SK-N-MC (cell line): ENCODE measurements around the gene USP10.
A peak's percentile ranks its signal among the peaks of the same experiment; 100 is the strongest.
"Not testable (repeated sequence)": the region's sequence is repeated elsewhere in the genome, so short reads cannot be mapped to it uniquely, and the experiment has no call there.

Experiments used
- DNase-seq: peaks from one replicate; pipeline ENCODE4 v3.0.0-alpha.2; 2011; ENCODE audit warnings: low read depth, low spot score
- H3K27ac ChIP-seq: fragments of 200-600 bp; sonication (generic); 2 replicates; pipeline ENCODE4 v1.5.1; 2016; ENCODE audit warnings: mixed run types
- H3K36me3 ChIP-seq: fragments of 200-600 bp; sonication (generic); 2 replicates; pipeline ENCODE4 v1.6.1; 2017; ENCODE audit warnings: antibody characterized with exemption, low read length, mixed read lengths; ENCODE audit not compliant: insufficient read depth
- H3K4me3 ChIP-seq: fragments of 200-600 bp; sonication (generic); 2 replicates; pipeline ENCODE4 v1.5.1; 2016
- H3K9ac ChIP-seq: fragments of 200-600 bp; sonication (generic); 2 replicates; pipeline ENCODE4 v1.8.0; 2017; ENCODE audit warnings: mixed run types, mixed read lengths; ENCODE audit not compliant: insufficient read length
- H3K9me3 ChIP-seq: fragments of 200-600 bp; sonication (generic); 2 replicates; pipeline ENCODE4 v1.6.1; 2017; ENCODE audit warnings: low read depth, mild to moderate bottlenecking, antibody characterized with exemption, low read length, moderate library complexity, mixed read lengths
- EZH2 ChIP-seq: fragments of 200-600 bp; sonication (generic); IDR thresholded peaks from one replicate; pipeline ENCODE4 v1.6.1; 2017; ENCODE audit warnings: antibody characterized with exemption
- FOXP2 ChIP-seq: optimal IDR thresholded peaks from 2 replicates; pipeline ENCODE3; 2011; ENCODE audit warnings: mild to moderate bottlenecking, moderate library complexity; ENCODE audit not compliant: insufficient read depth; ENCODE audit errors: extremely low read length, control extremely low read depth
- POLR2AphosphoS5 ChIP-seq: IDR thresholded peaks from 2 replicates; pipeline ENCODE4 v1.6.1; 2012; ENCODE audit warnings: mild to moderate bottlenecking, low read depth, low read length, borderline replicate concordance

Gene USP10

DNA sequence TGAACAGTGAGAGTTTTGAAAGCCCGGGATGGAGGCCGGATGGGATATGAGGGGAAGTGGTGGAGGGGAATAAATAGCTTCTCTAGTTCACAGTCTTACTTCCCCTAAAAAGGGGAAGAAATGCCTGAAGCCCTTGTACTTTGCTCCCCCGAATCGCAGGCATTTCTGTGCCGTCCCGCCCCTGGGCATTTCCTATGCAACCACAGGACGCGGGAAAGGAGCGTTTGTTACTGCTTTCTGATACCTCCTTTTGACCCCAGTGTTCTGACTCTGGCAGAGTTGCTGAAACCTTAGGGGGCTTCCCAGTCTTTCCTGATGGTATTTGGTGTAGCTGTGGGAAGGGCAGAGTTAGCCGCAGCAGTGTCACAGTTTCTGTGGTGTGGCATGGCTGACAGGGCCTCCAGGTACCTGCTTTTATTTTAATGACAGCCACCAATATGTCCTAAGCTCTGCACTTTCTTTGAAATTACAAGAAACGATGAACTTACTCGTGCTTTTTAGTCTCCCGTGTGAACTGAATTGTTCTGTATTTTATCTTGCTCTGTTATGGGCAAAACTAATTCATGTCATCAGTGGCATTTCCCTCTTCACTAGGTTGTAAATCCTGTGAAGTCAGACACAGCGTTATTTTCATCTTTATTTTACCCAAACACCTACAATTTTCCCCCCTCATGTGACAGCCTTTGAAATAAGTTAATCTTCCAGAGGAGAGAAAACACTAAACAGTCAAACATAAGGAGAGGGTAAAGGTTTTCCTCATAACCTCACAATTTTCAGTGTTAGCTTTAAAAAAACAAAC lies 27.1 kb downstream of the USP10 start:
- Histone ChIP-seq H3K27ac (peak overlapping the region; percentile 46; the same call in 1 of the 2 replicates), H3K4me3 (peak overlapping the region; percentile 68), H3K9me3 (no peaks in the 10 kb centered on the region), H3K9ac (no peak overlapping the region), H3K36me3 (no peaks in the 10 kb centered on the region; the same call in 1 of the 2 replicates)
- no peak for DNase-seq
- no peak for TF ChIP-seq EZH2
- TF ChIP-seq POLR2AphosphoS5: no peak
- TF ChIP-seq FOXP2: no peak

DNA sequence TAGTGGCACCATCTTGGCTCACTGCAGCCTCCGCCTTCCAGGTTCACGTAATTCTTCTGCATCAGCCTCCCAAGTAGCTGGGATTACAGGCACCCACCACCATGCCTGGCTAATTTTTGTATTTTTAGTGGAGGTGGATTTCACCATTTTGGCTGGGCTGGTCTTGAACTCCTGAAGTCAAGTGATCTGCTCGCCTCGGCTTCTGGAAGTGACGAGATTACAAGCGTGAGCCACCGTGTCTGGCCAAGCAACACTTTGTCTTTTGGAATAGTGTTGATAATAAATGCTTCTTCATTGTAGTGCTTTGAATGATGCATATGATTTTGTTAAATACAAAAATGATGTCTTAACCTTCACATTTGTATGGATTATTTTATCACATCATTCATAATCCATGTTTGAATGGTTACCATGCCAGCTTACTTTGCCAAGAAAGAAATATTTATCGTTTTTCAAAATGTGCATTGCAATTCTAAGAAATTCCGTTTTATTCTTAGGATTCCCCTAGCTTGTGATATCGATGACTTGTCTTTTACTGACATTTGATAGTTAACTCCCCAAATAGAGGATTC lies 29.1 kb downstream of the USP10 start:
- no peak overlapping the region for H3K27ac ChIP-seq
- DNase-seq: no peak
- H3K36me3 ChIP-seq: 0 out of 2 replicates have a peak, but pooled peaks cover 4% of the 10 kb centered on the region
- no peak overlapping the region for H3K9ac ChIP-seq
- no peaks in the 10 kb centered on the region for H3K9me3 ChIP-seq
- no peak overlapping the region; the same call in 1 of the 2 replicates for H3K4me3 ChIP-seq
- TF ChIP-seq POLR2AphosphoS5 (no peak), EZH2 (no peak), FOXP2 (no peak)

DNA sequence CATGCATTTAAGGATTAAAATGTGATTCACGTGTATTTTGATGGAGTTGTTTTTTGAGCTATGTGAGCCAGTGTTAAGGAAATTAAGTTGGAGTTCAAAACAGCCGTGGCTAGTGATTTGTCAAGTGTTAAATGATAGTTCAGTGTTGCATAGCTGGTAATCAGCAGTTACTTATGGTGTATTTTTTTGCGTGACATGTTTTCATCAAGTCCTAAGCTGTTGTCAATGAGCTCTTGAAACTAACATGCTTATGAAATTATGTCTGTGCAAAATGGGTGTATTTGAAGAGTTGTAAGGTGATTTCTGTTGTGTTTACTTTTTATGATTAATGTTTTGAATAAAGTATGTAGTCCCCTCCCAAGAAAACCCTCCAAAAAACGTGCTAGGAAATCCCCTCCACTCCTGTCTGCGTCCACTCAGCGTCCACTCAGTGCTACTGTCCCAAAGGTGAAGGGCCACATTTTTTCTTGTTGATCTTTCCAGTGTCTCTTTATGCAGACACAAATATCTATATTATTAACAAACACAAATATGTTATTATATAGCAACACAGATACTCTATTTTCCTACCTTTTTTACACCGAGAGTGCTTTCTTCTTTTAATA lies 30.0 kb downstream of the USP10 start:
- Histone ChIP-seq H3K9ac (peak overlapping the region; percentile 62), H3K27ac (peak overlapping the region; percentile 92), H3K9me3 (no peaks in the 10 kb centered on the region), H3K4me3 (peak overlapping the region; percentile 60), H3K36me3 (0 out of 2 replicates have a peak, but pooled peaks cover 4% of the 10 kb centered on the region)
- no peak for DNase-seq
- TF ChIP-seq POLR2AphosphoS5 (no peak), EZH2 (no peak), FOXP2 (no peak)

DNA sequence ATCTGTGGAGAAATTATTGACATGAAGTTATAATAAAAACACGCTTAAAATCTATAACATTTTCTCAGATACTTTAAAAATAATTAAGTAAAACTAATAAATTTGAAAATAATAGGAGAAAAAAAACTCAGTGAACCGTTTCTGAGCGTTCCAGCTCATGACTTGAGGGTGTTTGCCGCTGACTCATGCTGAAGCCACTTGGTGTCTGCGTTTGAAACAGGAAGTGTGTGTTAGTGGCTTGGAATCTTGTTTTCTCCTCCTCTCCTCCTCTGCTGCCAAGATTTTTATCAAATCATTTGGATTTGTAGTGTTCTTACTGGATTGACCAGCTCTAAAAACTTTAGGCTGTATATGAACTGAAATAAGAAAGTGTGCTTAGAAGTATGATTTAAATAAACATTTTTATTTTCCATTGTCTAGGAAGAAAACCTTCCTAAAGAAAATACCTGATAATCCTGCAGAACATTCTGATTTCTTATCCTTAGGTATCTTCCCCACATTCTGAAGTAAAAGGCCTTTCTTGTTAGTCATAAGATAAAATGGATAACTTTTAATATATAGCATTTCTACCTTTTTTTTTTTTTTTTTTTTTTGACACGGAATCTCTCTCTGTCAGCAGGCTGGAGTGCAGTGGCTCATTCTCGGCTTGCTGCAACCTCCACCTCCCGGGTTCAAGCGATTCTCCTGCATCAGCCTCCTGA lies 30.8 kb downstream of the USP10 start:
- Histone ChIP-seq H3K27ac (peak overlapping the region; percentile 92), H3K4me3 (peak overlapping the region; percentile 60)
- no peak for DNase-seq

DNA sequence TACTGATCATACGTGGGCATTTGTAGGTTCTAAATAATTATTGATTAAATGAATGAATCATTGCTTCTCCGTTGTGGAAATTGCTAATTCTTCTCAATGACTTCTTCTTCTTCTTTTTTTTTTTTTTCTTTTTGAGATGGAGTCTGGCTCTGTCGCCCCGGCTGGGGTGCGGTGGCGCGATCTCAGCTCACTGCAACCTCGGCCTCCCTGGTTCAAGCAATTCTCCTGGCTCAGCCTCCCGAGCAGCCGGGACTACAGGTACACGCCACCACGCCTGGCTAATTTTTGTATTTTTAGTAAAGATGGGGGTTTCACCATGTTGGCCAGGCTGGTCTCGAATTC lies 32.5 kb downstream of the USP10 start:
- not testable (repeated sequence) for H3K9ac ChIP-seq, H3K4me3 ChIP-seq, H3K36me3 ChIP-seq, H3K9me3 ChIP-seq, DNase-seq
- peak overlapping the region; percentile 85 for H3K27ac ChIP-seq

More for the DNA sequence above, 30.8 kb downstream of the USP10 start:
- TF ChIP-seq EZH2 (no peak), FOXP2 (no peak), POLR2AphosphoS5 (no peak)
- H3K9ac ChIP-seq: peak overlapping the region; percentile 62
- H3K9me3 ChIP-seq: no peaks in the 10 kb centered on the region
- H3K36me3 ChIP-seq: 0 out of 2 replicates have a peak, but pooled peaks cover 4% of the 10 kb centered on the region

DNA sequence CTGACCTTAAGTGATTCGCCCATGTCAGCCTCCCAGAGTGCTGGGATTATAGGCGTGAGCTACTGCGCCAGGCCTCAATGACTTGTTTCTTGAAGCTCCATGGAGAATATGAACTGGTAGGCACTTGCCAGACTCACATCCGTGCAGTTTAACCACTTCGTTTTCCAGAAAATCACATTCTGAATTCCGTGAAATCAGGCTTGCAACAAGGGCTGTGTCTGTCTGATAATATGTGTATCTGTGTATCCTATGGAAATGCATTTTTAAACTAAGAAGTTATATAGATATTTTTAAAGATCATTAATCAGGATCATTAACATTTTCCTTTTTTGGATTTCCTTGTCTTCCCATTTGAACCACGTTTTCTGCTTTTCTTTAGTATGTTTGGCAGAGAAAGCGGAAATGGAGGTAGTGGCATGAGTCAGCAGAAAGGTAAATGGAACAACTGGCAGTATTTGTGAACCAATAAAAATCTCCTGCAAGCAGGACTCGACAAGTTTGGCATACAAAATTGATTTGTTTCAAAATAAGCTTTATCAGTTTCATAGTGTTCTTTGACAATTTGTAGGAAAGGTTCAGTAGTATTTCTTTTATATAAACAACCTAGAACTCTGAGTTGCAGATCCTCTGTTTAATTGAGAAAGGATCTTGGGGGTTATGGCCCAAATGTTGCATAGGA lies 33.0 kb downstream of the USP10 start:
- 0 out of 2 replicates have a peak, but pooled peaks cover 4% of the 10 kb centered on the region for H3K36me3 ChIP-seq
- peak overlapping the region; percentile 45 for H3K4me3 ChIP-seq
- no peak for DNase-seq
- TF ChIP-seq EZH2 (no peak), FOXP2 (no peak), POLR2AphosphoS5 (no peak)
- no peaks in the 10 kb centered on the region for H3K9me3 ChIP-seq
- peak overlapping the region; percentile 32 for H3K9ac ChIP-seq
- H3K27ac ChIP-seq: peak overlapping the region; percentile 85

DNA sequence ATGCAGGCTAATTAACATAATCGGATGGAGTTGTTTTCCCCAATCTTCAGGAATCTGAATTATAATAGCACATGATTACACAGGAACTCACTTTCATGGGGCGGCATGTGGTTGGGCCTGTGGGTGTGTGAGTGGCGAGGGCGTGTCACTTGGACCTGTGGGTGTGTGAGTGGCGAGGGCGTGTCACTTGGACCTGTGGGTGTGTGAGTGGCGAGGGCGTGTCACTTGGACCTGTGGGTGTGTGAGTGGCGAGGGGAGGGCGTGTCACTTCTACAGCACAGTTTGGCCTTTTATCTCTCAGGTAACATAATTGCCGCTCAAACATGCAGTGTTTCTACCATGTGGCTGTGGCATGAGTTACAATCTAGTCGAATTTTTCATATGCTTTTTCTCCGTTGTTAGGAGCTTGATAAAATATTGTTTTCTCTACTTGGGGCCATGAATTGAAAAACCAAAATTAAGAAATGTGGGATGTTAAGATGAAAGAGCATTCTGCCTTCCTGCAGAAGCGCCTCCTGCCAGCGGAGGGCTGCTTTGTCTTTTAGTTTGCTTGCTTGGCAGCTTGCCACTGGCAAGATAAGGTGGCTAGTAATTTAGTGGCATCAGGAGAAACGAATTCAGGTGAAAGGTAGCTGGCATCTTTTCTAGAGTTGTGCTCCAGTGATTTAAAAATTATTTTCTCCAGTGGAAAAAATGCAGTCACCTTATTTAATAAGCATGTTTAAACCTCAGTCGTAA lies 36.2 kb downstream of the USP10 start:
- Histone ChIP-seq H3K4me3 (no peak overlapping the region), H3K9me3 (no peaks in the 10 kb centered on the region), H3K27ac (no peak overlapping the region), H3K9ac (no peak overlapping the region), H3K36me3 (peaks cover 9% of the 10 kb centered on the region)
- no peak for TF ChIP-seq POLR2AphosphoS5
- TF ChIP-seq EZH2: no peak
- no peak for TF ChIP-seq FOXP2
- DNase-seq: no peak
